GM18909 (cell line): ENCODE data around the gene CARD14.
A peak's percentile ranks its signal among the peaks of the same experiment; 100 is the strongest.

Experiments
- ATAC-seq: cut with Tn5 transposase; IDR thresholded peaks from one replicate; pipeline ENCODE4 v1.9.1; 2021; ENCODE audit warnings: mild to moderate bottlenecking; ENCODE audit not compliant: unreplicated experiment, poor library complexity

The CARD14 gene

DNA sequence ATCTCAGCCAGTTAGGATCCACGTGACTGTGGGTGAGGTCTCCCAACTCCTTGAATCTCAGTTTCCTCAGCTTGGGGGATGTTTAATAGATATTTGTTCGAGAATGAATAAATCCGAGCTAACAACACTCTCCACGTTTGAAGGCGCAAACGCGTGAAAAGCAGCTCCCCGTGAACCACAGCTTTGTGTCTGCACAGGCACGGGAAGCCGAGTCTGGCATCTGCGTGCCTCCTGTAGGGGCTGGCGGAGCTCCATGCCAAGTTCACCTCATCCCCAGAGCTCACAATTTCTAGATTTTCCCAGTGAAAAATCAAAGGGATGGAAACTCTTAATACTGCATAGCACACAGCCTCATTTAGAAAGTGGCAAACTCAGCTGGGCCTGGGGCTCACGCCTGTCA, 36.0 kb downstream of the CARD14 start:
- ATAC-seq, result no peak

DNA sequence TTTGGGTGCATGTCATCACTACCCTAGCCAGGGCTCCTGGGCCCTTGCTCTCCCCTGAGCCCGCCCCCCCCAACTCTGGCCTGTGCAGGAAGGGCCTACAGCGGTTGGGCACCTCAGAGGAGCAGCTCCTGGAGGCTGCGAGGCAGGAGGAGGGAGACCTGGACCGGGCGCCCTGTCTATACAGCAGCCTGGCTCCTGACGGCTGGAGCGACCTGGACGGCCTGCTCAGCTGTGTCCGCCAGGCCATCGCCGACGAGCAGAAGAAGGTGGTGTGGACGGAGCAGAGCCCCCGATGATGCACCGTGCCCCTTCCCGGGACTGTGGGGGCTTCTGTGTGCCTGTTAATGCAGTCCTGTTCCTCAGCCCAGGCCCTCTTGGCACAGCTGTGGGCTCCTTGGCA, 38.2 kb downstream of the CARD14 start:
- no peak for ATAC-seq

DNA sequence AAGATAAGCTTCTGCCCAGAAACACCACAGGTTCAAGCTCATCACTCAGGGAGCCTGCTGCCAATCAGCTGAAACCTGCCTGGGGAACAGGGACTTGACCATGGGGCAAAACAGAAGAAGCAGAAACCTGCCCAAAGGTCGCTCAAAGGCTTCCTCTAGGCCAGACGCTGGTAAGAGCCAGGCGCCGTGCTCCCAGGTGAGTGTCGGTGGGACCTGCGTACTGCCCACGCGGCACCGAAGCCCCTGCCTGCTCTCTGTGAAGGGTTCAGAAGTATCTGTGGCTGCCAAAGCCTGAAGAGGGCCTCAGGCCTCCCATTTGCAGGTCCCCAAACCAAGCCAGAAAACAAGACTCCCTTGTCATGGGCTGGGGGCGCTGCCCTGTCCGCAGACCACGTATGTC, 39.9 kb downstream of the CARD14 start:
- no peak for ATAC-seq

DNA sequence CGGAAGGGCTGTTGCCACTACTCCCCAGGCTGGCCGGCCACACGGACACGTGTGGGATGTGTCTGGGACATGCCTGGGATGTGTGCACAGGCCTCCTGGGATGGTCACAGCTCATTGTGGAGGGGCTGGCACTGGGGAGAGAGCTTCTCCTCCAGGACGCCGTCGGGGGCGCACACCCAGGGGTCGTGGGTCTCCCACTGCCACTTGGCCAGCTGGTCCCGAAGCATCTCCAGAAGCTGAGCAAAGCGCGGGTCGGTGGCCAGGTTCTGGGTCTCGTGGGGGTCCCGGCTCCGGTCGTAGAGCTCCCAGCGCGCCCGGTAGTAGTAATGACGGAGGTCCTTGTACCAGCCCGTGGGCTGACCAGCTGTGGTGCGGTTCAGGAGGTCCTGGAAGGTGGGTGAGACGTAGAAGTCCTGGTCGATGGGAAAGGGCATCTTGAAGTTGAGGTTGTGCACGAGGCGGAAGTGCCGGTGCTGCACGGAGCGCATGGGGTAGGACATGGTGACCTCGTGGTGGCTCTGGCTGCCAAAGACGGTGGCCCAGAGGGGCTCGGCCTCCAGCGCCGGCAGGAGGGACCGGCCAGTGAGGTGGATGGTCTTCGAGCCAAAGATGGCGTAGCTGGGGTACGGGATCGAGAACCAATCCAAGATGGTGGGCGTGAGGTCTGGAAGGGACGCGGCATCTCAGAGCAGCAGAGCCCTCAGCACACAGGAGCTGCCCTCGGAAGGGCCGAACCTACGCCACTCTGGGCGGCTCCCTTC, 40.7 kb downstream of the CARD14 start:
- ATAC-seq, result no peak

DNA sequence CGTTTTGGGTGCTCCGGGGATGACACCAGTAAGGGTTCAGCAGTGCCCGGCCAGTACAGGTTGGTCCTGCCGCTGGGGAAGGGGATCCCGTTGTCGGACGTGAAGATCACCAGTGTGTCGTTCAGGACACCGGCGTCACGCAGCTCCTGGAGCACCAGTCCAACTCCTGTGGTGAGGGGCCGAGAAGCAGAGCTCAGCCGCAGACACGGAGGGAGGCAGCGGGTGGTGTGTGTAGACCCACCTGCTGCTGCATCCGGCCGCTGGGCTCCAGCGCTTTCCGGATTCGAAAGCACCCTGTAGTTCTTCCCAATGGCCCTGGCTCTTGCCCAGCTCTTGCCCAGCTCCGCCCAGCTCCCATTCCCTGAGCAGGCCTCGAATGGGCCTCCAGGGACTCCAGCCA, 42.3 kb downstream of the CARD14 start:
- ATAC-seq, result no peak

DNA sequence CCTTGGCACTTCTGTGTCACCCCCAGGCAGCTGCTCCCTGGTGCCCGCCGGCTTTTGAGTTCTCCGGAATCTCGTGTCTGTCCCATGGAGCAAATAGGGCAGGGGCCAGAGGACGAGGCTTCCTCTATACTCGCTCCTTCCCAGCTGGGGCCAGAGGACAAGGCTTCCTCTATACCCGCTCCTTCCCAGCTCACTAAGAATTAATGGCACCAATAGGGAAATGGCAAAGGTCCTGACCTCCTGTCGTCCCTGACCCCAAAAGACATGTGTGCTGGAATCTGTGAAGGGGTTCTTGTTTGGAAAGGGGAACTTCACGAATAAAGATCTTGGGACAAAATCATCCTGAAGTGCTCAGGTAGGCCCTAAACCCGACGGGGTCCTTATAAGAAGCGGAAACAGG, 42.7 kb downstream of the CARD14 start:
- no peak for ATAC-seq

DNA sequence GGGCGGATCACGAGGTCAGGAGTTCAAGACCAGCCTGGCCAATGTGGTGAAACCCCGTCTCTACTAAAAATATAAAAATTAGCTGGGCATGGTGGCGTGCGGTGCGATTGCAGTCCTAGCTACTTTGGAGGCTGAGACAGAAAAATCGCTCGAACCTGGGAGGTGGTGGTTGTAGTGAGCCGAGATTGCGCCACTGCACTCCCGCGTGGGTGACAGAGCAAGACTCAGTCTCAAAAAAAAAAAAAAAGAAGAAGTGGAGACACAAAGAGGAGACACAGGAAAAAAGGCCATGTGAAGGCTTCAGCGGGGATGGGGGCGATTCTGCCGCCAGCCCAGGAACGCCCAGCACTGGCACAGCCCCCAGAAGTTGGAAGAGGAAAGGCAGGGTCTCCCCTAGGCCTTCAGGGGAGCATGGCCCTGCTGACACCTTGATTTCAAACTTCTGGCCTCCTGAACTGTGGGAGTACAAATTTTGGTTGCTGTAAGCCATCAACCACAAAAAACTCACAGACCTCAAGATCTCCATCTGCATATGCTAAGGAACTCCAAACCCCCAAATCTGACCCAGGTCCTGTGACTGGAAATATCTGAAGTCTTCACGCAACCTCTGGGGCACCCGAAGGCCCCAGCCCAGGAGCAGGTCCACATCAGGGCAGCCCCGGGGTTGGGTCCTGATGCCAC, 43.3 kb downstream of the CARD14 start:
- ATAC-seq, result no peak

DNA sequence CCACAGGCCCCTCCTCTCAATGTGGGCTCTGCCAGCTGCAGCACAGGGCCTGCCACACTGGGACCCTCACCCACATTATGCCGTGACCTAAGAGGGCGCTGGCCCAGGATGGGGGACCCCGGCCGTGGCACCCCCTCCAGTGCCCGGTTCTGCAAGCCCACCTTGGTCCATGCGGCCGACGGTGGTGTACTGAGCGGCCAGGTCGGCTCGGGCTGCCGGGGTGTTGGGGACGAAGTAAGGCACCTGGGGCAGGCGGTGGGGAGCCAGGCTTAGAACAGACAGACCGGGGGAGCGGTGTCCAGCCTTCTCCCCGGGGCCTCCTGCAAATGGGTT, 43.8 kb downstream of the CARD14 start:
- ATAC-seq, result no peak

DNA sequence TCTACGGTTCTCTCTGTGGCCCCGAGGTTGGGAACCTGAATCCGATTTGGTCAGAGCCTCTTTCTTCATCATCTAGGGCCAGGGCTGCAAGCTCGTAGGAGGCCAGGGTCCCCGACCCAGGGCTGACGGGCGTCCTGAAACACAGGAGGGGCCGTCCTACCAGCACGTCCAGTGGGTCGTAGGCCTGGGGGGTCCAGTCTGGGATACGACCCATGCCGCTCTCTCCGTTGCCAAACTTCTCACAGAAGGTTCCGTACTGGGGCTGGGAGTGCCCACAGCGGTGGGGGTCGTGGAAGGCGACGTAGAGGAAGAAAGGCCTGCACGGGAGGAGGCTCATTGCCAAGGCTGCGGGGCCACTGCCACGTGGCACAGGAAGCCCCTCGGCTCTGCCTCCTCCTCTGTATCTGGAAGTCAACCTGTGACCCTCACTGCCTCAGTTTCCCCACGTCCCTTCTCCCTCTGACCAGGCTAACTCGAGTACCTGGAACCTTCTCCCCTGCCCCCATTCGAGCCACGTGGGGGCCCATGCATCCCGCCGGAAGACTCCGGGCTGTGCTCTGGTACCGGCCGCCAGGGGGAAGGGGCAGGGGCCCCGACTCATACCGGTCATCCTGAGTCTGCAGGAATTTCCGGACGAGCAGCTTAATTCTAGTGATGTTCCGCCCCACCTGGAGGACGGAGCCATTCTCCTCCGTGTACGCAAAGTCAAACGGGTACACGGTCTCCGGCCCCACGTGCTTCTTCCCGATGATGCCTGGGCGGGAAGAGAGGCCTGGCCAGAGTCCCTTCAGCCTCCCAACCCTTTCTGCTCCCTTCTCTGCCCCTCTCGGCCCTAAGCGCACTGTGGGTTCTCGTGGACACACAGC, 44.4 kb downstream of the CARD14 start:
- ATAC-seq, result no peak

DNA sequence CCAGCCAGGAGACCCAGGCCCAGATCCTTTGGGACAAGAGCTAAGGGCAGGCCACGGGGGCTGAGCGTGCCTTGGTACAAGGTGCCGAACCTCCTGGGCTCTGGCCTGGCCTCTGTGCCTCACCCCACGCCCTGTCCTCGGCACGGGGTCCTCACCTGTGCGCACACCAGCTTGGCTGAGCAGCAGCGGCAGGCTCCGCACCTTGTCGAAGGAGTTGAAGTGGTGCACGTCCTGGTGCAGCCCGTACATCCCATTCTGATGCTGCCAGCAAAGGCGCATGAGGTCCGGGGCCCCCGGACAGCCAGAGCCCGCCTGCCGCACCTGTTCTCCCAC, 45.0 kb downstream of the CARD14 start:
- no peak for ATAC-seq

DNA sequence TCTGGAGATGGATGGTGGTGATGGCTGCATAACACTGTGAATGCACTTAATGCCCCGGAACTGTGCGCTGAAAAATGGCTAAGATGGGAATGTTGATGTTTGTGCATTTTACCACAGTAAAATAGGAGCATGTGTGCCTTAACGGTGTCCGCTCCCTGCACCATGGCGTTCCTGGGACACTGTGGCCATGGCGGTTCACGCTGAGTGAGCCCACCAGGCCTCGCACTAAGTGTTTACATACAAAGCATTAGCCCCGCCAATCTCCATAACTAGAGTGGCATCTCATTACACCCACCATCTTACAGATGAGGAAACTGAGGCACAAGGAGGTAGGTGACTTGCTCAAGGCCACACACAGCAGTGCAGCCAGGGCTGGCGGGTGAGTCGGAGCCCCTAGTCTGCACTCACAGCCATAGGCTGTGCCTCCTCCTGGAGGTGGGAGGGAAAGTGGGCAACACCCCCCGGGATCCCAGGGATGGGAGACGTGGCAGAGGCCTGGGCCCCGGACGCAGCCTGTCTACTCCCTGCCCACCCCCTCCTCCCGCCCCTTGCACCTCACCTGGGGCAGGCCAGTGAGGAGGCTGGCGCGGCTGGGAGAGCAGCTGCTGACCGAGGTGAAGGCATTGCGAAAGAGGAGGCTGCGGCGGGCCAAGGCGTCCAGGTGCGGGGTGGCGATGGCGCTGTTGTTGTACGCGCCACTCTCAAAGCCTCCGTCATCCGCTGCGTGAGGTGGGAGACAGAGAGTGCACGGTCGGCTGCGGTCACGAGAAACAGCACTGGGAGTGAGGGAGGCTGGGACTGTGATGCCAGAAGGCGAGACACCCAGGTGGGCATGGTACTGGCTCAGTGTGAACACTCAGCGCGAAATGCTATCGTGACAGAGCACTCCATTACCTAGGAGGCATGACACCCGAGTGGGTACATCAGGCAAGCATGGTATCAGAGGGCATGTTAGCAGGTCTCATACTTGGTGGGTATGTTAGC, 46.9 kb downstream of the CARD14 start:
- no peak for ATAC-seq

DNA sequence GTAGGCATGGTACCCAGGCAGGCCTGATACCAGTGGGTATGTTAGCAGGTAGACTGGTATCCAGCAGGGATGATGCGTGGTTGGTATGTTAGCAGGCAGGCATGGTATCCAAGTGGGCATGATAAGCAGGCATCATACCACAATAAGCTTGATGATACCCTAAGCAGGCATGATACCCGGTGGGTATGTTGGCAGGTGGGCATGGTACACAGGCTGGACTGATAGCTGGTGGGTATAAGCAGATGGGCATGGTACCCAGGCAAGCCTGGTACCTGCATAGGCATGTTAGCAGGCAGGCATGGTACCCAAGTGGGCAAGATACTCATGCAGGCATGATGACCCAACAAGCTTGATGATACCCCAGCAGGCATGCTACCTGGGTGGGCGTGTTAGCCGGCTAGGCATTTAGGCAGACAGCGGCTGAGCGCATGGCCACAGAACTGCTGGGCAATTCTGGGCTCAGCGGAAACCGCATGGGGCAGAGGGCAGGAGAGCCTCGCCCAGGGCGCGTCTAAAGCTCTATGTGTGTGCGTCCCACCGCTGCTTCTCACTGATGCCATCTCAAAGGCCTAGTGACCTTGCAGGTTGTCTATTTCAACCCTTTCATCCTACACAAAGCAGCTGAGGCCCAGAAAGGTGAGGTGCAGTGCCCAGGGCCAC, 48.0 kb downstream of the CARD14 start:
- ATAC-seq, result no peak

DNA sequence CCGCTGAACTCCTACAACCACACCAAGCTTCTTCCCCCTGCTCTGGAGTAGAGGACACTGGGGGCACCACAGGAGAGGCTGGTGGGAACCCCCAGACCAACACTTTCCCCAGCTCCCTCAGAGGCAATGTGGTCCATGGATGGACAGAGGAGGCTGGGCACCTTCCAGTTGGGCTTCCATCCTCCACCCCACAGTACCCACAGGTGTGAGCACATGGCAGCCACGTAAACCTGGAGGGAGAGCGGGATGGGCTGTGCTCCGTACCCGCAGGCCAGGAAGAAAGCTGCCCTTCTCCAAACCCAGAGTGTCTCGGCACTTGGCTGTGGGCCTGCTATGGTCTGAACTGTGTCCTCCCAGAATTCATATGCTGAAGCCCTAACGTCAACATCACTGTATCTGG, 48.6 kb downstream of the CARD14 start:
- no peak for ATAC-seq

DNA sequence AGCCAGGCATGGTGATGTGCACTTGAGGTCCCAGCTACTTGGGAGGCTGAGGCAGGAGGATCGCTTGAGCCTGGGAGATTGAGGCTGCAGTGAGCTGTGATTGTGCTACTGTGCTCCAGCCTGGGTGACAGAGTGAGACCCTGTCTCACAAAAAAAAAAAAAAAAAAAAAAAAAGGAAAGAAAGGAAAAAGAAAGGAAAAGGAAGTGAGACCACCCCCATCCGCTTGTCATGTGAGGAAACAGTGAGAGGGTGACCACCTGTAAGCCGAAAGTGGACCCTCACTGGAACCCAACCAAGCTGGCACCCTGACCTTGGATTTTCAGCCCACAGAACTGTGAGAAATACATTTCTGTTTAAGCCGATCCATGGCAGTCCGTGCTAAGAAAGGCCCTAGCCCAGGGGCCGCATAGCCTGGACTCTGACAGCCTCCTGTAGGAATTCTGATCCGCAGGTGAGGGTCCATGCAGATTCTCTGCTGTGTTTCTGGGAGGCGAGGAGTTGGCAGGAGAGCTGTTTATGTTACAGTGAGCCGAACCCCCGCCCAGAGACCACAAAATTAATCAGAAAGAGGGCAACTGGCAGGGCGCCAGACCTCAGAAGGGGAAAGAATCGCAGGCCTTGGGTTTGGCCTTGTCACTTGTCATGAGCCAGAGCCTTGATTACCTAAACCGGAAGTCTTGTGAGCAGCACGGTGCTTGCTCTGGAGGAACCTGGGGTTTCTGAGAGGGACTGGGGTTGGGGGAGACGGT, 49.4 kb downstream of the CARD14 start:
- peak; percentile 68 for ATAC-seq

DNA sequence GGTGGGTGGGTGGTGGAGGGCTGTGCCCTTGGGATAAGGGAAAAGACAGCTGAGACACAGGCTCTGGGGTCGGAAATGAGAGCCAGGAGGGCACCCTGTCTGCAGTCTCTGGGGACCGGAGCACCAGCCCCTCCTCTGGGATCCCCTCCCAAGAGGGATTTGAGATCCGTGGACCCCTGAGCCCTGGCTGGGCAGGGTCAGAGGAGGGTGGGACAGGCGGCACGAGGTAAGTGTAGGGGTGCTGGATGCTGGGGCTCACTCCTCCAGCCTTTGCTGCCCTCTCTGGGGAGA, 49.9 kb downstream of the CARD14 start:
- ATAC-seq, result peak; percentile 15

DNA sequence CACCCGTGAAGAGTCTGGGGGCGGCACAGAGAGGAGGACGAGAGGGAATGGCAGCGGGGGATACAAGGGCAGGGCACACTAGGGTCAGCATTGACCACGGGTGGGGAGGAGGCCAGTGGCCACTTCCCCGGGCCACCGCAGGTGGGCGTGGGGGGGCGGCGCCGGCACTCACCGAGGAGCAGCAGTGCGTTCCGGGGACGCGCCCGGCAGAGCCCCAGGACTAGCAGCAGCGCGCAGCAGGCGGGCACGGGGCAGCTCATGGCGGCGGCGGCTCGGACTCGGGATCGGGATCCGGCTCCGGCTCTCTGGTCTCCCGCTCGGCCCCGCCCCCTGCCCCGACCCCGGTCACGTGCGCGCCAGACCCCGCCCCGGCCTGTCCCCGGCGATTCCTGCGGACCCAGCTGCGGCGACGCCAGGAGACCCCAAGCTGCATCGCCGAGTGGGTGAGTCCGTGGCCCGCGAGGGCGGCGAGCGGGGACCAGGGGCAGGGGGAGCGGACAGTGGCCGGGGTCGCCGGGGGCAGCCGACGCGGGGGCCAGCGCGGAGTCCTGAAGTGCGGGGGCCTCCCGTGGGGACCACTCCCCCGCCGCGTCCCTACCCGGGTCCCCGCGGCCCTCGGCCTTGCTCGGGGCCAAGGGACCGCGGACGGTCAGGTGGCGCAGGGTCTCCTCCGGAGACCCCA, 50.4 kb downstream of the CARD14 start, which contains the start of the genes SGSH and SLC26A11:
TSS of gene SGSH (minus strand) at position 280 of the 682 bp plus-strand sequence. CDS start at position 260, 20 bp downstream.
TSS of gene SLC26A11 (plus strand) at position 374 of the 682 bp plus-strand sequence. CDS start 1,134 bp downstream, outside the sequence.
- peak; percentile 39 for ATAC-seq

DNA sequence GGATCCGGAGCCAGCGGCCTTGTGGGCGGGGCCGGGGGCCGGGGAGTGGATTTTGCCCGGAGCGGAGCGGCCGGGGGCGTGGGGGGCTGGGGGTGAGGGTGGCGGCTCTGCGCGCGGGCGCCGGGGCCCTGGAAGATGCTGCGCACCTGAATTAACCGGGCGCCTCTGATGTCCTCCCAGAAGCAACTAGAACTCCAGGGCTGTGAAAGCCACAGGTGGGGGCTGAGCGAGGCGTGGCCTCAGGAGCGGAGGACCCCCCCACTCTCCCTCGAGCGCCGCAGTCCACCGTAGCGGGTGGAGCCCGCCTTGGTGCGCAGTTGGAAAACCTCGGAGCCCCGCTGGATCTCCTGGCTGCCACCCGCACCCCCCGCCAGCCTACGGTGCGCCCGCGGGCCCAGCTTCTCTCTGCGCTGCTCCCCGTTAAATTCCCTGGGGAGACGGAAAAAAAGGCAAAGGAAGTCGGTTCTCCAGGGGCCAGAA, 50.9 kb downstream of the CARD14 start:
- ATAC-seq, result no peak
